ENCODE results near the gene NCOR1. TPM values are rescaled to one million over a fixed set of nuclear protein-coding genes. Genes with fewer than 3 reads are reported as not detected.
A peak's percentile ranks its signal among the peaks of the same experiment; 100 is the strongest.

Gene NCOR1
- total and polyA plus RNA-seq, 9 of the 15 experiments (the other 6 are each of a cell fraction or from before 2014, with no cell fraction given), result 20.2 to 66.5 (median 50.9) TPM

DNA sequence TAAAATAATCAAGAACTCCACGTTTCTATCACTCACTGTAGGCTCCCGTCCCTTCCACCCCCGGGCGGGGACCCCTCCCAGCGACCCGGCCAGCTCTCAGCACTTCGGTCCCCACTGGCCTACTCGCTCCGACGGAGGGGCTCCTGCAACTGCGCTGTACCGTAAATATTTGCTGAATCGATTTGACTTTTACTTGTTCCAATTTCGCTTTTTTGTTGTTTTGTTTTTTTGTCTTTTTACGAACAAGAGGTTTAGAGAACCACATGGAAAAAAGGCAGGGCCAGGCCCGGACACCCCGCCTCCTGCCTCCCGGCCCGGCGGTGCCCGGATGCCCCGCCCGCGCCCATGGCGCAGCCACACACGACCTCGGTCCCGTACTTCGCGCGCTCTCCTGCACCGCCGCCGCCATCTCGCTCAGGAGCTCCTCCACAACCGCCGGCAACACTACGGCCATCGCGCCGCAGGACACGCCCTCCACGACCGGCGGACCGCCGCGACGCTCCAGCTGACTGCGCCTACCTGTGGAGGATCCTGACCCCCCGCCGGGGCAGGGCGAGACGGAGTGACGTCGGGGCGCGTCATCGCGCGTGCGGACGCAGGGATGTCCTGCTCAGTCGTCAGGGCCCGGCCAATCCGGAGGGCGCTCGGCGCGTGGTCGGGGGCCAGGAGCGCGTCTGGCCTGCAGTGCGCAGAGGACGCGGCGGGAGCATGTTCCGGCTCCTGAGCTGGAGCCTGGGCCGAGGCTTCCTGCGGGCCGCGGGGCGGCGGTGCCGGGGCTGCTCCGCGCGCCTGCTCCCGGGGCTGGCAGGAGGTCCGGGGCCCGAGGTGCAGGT lies 216.0 kb downstream of the NCOR1 start, which contains the start of the genes TTC19 and ZSWIM7 (continued):
- TF ChIP-seq PPARD (CRISPR knock-in tag; IDR thresholded peaks at IDR 0.05) (no peak), POLR2B (IDR thresholded peaks at IDR 0.05; ENCODE audit: low read depth, partially characterized antibody) (peak; percentile 59), PHB (CRISPR knock-in tag; IDR thresholded peaks at IDR 0.05) (no peak), RBM39 (optimal IDR thresholded peaks at IDR 0.05; ENCODE audit: low read depth, low read length) (no peak), ARID2 (IDR thresholded peaks at IDR 0.05) (no peak), SP1 (CRISPR knock-in tag; IDR thresholded peaks at IDR 0.05) (peak; percentile 82), HINFP (tag; conservative IDR thresholded peaks at IDR 0.05; ENCODE audit: low read depth) (peak; percentile 90), KDM5B (IDR thresholded peaks at IDR 0.05; ENCODE audit: insufficient replicate concordance, low read depth, low read length) (peak; percentile 83), STAT6 (CRISPR knock-in tag; IDR thresholded peaks at IDR 0.05) (no peak), ZNF146 (CRISPR knock-in tag; IDR thresholded peaks at IDR 0.05; ENCODE audit: unreplicated experiment) (no peak), NCOR1 (IDR thresholded peaks at IDR 0.05) (0 out of 2 replicates have a peak, but pooled peaks have one; percentile 40), ZNF436 (CRISPR knock-in tag; IDR thresholded peaks at IDR 0.05) (no peak), ZNF780A (CRISPR knock-in tag; IDR thresholded peaks at IDR 0.05) (no peak), ZNF785 (CRISPR knock-in tag; IDR thresholded peaks at IDR 0.05) (no peak), WHSC1 (IDR thresholded peaks at IDR 0.05; ENCODE audit: low read length) (no peak), TRIM28 (IDR thresholded peaks at IDR 0.05) (no peak), OTX1 (CRISPR knock-in tag; IDR thresholded peaks at IDR 0.05) (no peak)
- TF ChIP-seq, protein P1, sequence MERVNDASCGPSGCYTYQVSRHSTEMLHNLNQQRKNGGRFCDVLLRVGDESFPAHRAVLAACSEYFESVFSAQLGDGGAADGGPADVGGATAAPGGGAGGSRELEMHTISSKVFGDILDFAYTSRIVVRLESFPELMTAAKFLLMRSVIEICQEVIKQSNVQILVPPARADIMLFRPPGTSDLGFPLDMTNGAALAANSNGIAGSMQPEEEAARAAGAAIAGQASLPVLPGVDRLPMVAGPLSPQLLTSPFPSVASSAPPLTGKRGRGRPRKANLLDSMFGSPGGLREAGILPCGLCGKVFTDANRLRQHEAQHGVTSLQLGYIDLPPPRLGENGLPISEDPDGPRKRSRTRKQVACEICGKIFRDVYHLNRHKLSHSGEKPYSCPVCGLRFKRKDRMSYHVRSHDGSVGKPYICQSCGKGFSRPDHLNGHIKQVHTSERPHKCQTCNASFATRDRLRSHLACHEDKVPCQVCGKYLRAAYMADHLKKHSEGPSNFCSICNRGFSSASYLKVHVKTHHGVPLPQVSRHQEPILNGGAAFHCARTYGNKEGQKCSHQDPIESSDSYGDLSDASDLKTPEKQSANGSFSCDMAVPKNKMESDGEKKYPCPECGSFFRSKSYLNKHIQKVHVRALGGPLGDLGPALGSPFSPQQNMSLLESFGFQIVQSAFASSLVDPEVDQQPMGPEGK (CRISPR knock-in tag; IDR thresholded peaks at IDR 0.05; ENCODE audit: borderline replicate concordance), result no peak
- TF ChIP-seq, protein P2, sequence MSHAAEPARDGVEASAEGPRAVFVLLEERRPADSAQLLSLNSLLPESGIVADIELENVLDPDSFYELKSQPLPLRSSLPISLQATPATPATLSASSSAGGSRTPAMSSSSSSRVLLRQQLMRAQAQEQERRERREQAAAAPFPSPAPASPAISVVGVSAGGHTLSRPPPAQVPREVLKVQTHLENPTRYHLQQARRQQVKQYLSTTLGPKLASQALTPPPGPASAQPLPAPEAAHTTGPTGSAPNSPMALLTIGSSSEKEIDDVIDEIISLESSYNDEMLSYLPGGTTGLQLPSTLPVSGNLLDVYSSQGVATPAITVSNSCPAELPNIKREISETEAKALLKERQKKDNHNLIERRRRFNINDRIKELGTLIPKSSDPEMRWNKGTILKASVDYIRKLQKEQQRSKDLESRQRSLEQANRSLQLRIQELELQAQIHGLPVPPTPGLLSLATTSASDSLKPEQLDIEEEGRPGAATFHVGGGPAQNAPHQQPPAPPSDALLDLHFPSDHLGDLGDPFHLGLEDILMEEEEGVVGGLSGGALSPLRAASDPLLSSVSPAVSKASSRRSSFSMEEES (CRISPR knock-in tag; IDR thresholded peaks at IDR 0.05), result no peak
- TF ChIP-seq, protein P3, sequence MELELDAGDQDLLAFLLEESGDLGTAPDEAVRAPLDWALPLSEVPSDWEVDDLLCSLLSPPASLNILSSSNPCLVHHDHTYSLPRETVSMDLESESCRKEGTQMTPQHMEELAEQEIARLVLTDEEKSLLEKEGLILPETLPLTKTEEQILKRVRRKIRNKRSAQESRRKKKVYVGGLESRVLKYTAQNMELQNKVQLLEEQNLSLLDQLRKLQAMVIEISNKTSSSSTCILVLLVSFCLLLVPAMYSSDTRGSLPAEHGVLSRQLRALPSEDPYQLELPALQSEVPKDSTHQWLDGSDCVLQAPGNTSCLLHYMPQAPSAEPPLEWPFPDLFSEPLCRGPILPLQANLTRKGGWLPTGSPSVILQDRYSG (tag; conservative IDR thresholded peaks at IDR 0.05; ENCODE audit: low read depth), result no peak
